ENCODE data around the gene UBE3A. TPM values are rescaled to one million over a fixed set of nuclear protein-coding genes. Genes with fewer than 3 reads are reported as not detected.

UBE3A gene
- total RNA-seq, 1 experiment from 2014 or later, result 104 TPM

DNA sequence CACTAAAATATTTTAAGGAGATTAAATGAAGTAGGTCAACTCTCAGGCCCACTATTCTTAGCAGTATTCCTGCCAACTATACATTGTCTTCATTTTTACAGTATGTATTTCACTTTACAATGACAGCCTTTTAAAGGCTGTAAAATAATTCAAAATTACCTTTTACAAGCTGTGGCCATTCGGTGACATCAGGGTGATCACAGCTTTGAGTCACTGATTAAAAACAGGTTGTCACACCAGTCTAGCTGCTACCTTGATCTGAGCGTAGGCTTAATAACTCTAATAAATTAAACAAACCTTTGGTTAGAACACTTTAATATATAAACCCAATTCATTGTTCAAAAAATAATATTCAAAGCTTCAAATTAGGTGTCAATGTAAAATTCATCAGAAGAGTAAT, 29.9 kb downstream of the UBE3A start:
- H2AFZ ChIP-seq (ENCODE audit: low read depth, low read length, poor library complexity, severe bottlenecking), result no peak overlapping the region
- no peak overlapping the region for H3K4me3 ChIP-seq (replicated peaks in 1 of 2; ENCODE audit: low read depth in 1 of 2, low read length in 2 of 2)
- H3K9me3 ChIP-seq (ENCODE audit: control insufficient read depth in 1 of 2, insufficient read depth in 1 of 2, low read depth in 1 of 2, low read length in 2 of 2), result no peaks in the 10 kb centered on the region
- H3K36me3 ChIP-seq (ENCODE audit: control insufficient read depth in 1 of 2, insufficient read depth in 2 of 2, low read length in 2 of 2), result peaks cover 0 to 15% of the 10 kb centered on the region in 2 experiments; a peak in 1 of 4 replicates
- no peaks in the 10 kb centered on the region for H3K27me3 ChIP-seq (ENCODE audit: insufficient read depth, low read length)
- peaks cover 20% of the 10 kb centered on the region; the same call in 1 of the 2 replicates for H4K20me1 ChIP-seq (ENCODE audit: insufficient read depth)
- TF ChIP-seq, protein P1, sequence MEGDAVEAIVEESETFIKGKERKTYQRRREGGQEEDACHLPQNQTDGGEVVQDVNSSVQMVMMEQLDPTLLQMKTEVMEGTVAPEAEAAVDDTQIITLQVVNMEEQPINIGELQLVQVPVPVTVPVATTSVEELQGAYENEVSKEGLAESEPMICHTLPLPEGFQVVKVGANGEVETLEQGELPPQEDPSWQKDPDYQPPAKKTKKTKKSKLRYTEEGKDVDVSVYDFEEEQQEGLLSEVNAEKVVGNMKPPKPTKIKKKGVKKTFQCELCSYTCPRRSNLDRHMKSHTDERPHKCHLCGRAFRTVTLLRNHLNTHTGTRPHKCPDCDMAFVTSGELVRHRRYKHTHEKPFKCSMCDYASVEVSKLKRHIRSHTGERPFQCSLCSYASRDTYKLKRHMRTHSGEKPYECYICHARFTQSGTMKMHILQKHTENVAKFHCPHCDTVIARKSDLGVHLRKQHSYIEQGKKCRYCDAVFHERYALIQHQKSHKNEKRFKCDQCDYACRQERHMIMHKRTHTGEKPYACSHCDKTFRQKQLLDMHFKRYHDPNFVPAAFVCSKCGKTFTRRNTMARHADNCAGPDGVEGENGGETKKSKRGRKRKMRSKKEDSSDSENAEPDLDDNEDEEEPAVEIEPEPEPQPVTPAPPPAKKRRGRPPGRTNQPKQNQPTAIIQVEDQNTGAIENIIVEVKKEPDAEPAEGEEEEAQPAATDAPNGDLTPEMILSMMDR (IDR thresholded peaks at IDR 0.05 in 2 of 3, conservative IDR thresholded peaks at IDR 0.05 in 1 of 3; ENCODE audit: borderline replicate concordance in 1 of 3, insufficient read depth in 1 of 3, low read depth in 2 of 3, low read length in 2 of 3), result no peak
- no peak for TF ChIP-seq CBX3 (IDR thresholded peaks at IDR 0.05; ENCODE audit: low read depth)
- no peak for TF ChIP-seq SRF (IDR thresholded peaks at IDR 0.05; ENCODE audit: low read depth)
- ChIA-PET POLR2A (no interaction called here), CTCF (no interaction called here), RAD21 (ENCODE audit: low non-redundant PET in 1 of 2, low total read pairs in 2 of 2, uncharacterized antibody in 2 of 2, unreplicated experiment in 2 of 2) (no interaction called here)
- no peaks in the 10 kb centered on the region for H3K4me1 ChIP-seq (ENCODE audit: control insufficient read depth in 1 of 2, insufficient read depth in 2 of 2, low read length in 2 of 2)
- DNase-seq (ENCODE audit: low read depth, low spot score) (no peak), ATAC-seq (no peak)
- H3K79me2 ChIP-seq (ENCODE audit: insufficient read depth, low read length), result peaks cover 99% of the 10 kb centered on the region
- BruUV-seq (replicated peaks), result TSS peak; percentile 2
- no peak overlapping the region for H3K9ac ChIP-seq (ENCODE audit: low read length)
- intact Hi-C loops (cut with micrococcal nuclease), result no loop called here
- H3K9me2 ChIP-seq (ENCODE audit: insufficient read depth), result no peaks in the 10 kb centered on the region
- no peak overlapping the region for H3K27ac ChIP-seq (ENCODE audit: low read depth, low read length)
- no peak overlapping the region for H3K4me2 ChIP-seq (ENCODE audit: low read length)

DNA sequence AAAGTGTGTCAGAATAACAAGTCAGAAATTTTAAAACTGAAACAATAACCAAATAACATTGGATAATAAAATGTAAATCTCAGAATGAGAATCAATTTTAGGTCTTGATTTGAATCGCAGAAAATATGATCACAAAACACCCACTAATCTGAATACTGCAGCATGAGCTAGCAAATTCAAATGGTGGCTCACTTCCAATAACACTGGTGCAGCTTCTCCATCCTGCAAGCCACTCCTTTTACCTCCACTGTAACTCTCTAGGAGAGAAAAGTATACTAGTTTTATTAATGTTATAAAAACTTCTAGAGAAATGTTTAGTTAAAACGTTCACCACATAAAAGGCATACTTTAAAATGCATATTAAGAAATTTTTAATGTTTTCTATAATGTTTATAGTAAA, 30.4 kb downstream of the UBE3A start:
- BruUV-seq (replicated peaks), result no TSS peak
- intact Hi-C loops (cut with micrococcal nuclease), result no loop called here
- Histone ChIP-seq H3K9me3 (ENCODE audit: control insufficient read depth in 1 of 2, insufficient read depth in 1 of 2, low read depth in 1 of 2, low read length in 2 of 2) (no peaks in the 10 kb centered on the region), H3K4me3 (replicated peaks in 1 of 2; ENCODE audit: low read depth in 1 of 2, low read length in 2 of 2) (no peak overlapping the region), H3K79me2 (ENCODE audit: insufficient read depth, low read length) (peaks cover 99% of the 10 kb centered on the region), H3K27me3 (ENCODE audit: insufficient read depth, low read length) (no peaks in the 10 kb centered on the region), H2AFZ (ENCODE audit: low read depth, low read length, poor library complexity, severe bottlenecking) (no peak overlapping the region), H3K36me3 (ENCODE audit: control insufficient read depth in 1 of 2, insufficient read depth in 2 of 2, low read length in 2 of 2) (peaks cover 0 to 15% of the 10 kb centered on the region in 2 experiments; a peak in 1 of 4 replicates), H3K4me2 (ENCODE audit: low read length) (no peak overlapping the region), H3K9ac (ENCODE audit: low read length) (no peak overlapping the region), H3K27ac (ENCODE audit: low read depth, low read length) (no peak overlapping the region), H3K9me2 (ENCODE audit: insufficient read depth) (no peaks in the 10 kb centered on the region), H4K20me1 (ENCODE audit: insufficient read depth) (peaks cover 20% of the 10 kb centered on the region; the same call in 1 of the 2 replicates), H3K4me1 (ENCODE audit: control insufficient read depth in 1 of 2, insufficient read depth in 2 of 2, low read length in 2 of 2) (no peaks in the 10 kb centered on the region)
- ChIA-PET POLR2A (no interaction called here), RAD21 (ENCODE audit: low non-redundant PET in 1 of 2, low total read pairs in 2 of 2, uncharacterized antibody in 2 of 2, unreplicated experiment in 2 of 2) (no interaction called here), CTCF (no interaction called here)
- ATAC-seq (no peak), DNase-seq (ENCODE audit: low read depth, low spot score) (no peak)
- TF ChIP-seq POLR2AphosphoS5 (IDR thresholded peaks at IDR 0.05; ENCODE audit: low read depth, low read length), result no peak
- TF ChIP-seq EGR1 (IDR thresholded peaks at IDR 0.05; ENCODE audit: low read depth), result no peak
- TF ChIP-seq, protein P2, sequence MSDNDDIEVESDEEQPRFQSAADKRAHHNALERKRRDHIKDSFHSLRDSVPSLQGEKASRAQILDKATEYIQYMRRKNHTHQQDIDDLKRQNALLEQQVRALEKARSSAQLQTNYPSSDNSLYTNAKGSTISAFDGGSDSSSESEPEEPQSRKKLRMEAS (IDR thresholded peaks at IDR 0.05), result no peak
- TF ChIP-seq POLR2A (IDR thresholded peaks at IDR 0.05; ENCODE audit: borderline replicate concordance, extremely low read depth, insufficient read depth, insufficient read length), result no peak
- TF ChIP-seq EZH2 (IDR thresholded peaks at IDR 0.05), result no peak
- no peak for TF ChIP-seq YY1 (IDR thresholded peaks at IDR 0.05; ENCODE audit: extremely low read depth, insufficient replicate concordance, low read depth, low read length)
- TF ChIP-seq, protein P1 (IDR thresholded peaks at IDR 0.05 in 2 of 3, conservative IDR thresholded peaks at IDR 0.05 in 1 of 3; ENCODE audit: borderline replicate concordance in 1 of 3, insufficient read depth in 1 of 3, low read depth in 2 of 3, low read length in 2 of 3), result no peak
- no peak for TF ChIP-seq ELF1 (IDR thresholded peaks at IDR 0.05; ENCODE audit: borderline replicate concordance, low read depth)
- TF ChIP-seq FOSL1 (IDR thresholded peaks at IDR 0.05; ENCODE audit: low read depth), result no peak
- no peak for TF ChIP-seq EZH2phosphoT487 (IDR thresholded peaks at IDR 0.05; ENCODE audit: borderline replicate concordance)
- TF ChIP-seq CEBPB (IDR thresholded peaks at IDR 0.05; ENCODE audit: low read depth), result no peak
- no peak for TF ChIP-seq JUND (IDR thresholded peaks at IDR 0.05)
- TF ChIP-seq SIN3A (IDR thresholded peaks at IDR 0.05; ENCODE audit: low read depth), result no peak
- TF ChIP-seq, protein P3, sequence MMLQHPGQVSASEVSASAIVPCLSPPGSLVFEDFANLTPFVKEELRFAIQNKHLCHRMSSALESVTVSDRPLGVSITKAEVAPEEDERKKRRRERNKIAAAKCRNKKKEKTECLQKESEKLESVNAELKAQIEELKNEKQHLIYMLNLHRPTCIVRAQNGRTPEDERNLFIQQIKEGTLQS (IDR thresholded peaks at IDR 0.05), result no peak
- TF ChIP-seq SP1 (IDR thresholded peaks at IDR 0.05; ENCODE audit: low read depth), result no peak
- TF ChIP-seq SRF (IDR thresholded peaks at IDR 0.05; ENCODE audit: low read depth), result no peak
- no peak for TF ChIP-seq ZFX (IDR thresholded peaks at IDR 0.05)
